HCT116 (cell line): ENCODE results near the gene LCN15. TPM values are rescaled to one million over a fixed set of nuclear protein-coding genes. Genes with fewer than 3 reads are reported as not detected.
A peak's percentile ranks its signal among the peaks of the same experiment; 100 is the strongest.
"Not testable (repeated sequence)": the region's sequence is repeated elsewhere in the genome, so short reads cannot be mapped to it uniquely, and the experiment has no call there.

Source experiments
- ATAC-seq: fragments of 200-7000 bp; cut with Tn5 transposase; 2 replicates; pipeline ENCODE4 v1.9.1; 2020; ENCODE audit warnings: mild to moderate bottlenecking, moderate library complexity
- BruUV-seq: library from RNA; stranded (reverse); fragments of 400-500 nt; replicated peaks from 2 replicates; lab custom pipeline; 2021; lab: Mats Ljungman, UMichigan
- CTCF ChIA-PET: fragments of 300-600 bp; sonication (Branson Sonifier 250); formaldehyde crosslinking; loops from one replicate; lab custom pipeline; 2021; ENCODE audit warnings: antibody characterized with exemption; lab: Charles Lee
- POLR2A ChIA-PET: fragments of 300-600, 350-600 bp; sonication (Branson Sonifier 250); formaldehyde crosslinking; loops from one replicate; lab custom pipeline; 2021; ENCODE audit warnings: antibody characterized with exemption; lab: Charles Lee
- RAD21 ChIA-PET, 2 experiments: fragments of 300-600 bp; sonication (Branson Sonifier 250); formaldehyde crosslinking; loops; one replicate each; lab custom pipeline; 2023; ENCODE audit warnings: low total read pairs in 2 of 2; ENCODE audit not compliant: uncharacterized antibody in 2 of 2, unreplicated experiment in 2 of 2, low non-redundant PET in 1 of 2; lab: Charles Lee
- DNase-seq: peaks from one replicate; pipeline ENCODE4 v3.0.0-alpha.2; 2010; ENCODE audit warnings: low read depth, low spot score
- H2AFZ ChIP-seq: fragments of 200-600 bp; shearing (Covaris generic), sonication (generic); 2 replicates; pipeline ENCODE4 v1.6.1; 2017; ENCODE audit warnings: low read depth, mixed run types, mixed read lengths, antibody characterized with exemption, low read length; ENCODE audit not compliant: poor library complexity, severe bottlenecking
- H3K27ac ChIP-seq: 2 replicates; pipeline ENCODE4 v1.5.1; 2012; ENCODE audit warnings: low read depth, low read length
- H3K27me3 ChIP-seq: fragments of 200-600 bp; sonication (generic); 2 replicates; pipeline ENCODE4 v1.6.1; 2016; ENCODE audit warnings: mixed run types, low read length, mixed read lengths; ENCODE audit not compliant: insufficient read depth
- H3K36me3 ChIP-seq, 2 experiments: fragments of 200-500 bp in 1 of 2; fragments of 200-600 bp in 1 of 2; sonication (Bioruptor generic) in 1 of 2; sonication (generic) in 1 of 2; 2 replicates each; pipeline versions ENCODE4 v1.5.1 to v1.6.1; 2014 to 2016; ENCODE audit warnings: low read length in 2 of 2, inconsistent platforms in 1 of 2, mixed read lengths in 1 of 2, mixed run types in 1 of 2; ENCODE audit not compliant: insufficient read depth in 2 of 2, control insufficient read depth in 1 of 2
- H3K4me1 ChIP-seq, 2 experiments: fragments of 200-600 bp in 1 of 2; sonication (generic) in 1 of 2; 2 replicates each; pipeline versions ENCODE4 v1.5.1 to v1.6.1; 2012 to 2017; ENCODE audit warnings: low read length in 2 of 2, inconsistent platforms in 1 of 2, mild to moderate bottlenecking in 1 of 2, mixed read lengths in 1 of 2, mixed run types in 1 of 2, moderate library complexity in 1 of 2; ENCODE audit not compliant: insufficient read depth in 2 of 2, control insufficient read depth in 1 of 2
- H3K4me2 ChIP-seq: fragments of 200-600 bp; sonication (generic); 2 replicates; pipeline ENCODE4 v1.6.1; 2017; ENCODE audit warnings: mixed run types, low read length, mixed read lengths
- H3K4me3 ChIP-seq, 2 experiments: fragments of 200-600 bp in 1 of 2; sonication (generic) in 1 of 2; replicated peaks in 1 of 2; 2 replicates each; pipeline ENCODE4 v1.5.1; 2011 to 2016; ENCODE audit warnings: low read length in 2 of 2, control low read depth in 1 of 2, low read depth in 1 of 2, mild to moderate bottlenecking in 1 of 2, mixed read lengths in 1 of 2, mixed run types in 1 of 2
- H3K79me2 ChIP-seq: fragments of 200-600 bp; sonication (generic); 2 replicates; pipeline ENCODE4 v1.6.1; 2017; ENCODE audit warnings: mild to moderate bottlenecking, mixed run types, low read length, moderate library complexity, mixed read lengths; ENCODE audit not compliant: insufficient read depth
- H3K9ac ChIP-seq: fragments of 200-600 bp; sonication (generic); 2 replicates; pipeline ENCODE4 v1.6.1; 2016; ENCODE audit warnings: low read length, mixed read lengths
- H3K9me2 ChIP-seq: fragments of 200-600 bp; sonication (generic), shearing (Covaris generic); 2 replicates; pipeline ENCODE4 v1.6.1; 2017; ENCODE audit warnings: mixed run types, mild to moderate bottlenecking, moderate library complexity; ENCODE audit not compliant: insufficient read depth
- H3K9me3 ChIP-seq, 2 experiments: fragments of 200-500 bp in 1 of 2; fragments of 200-600 bp in 1 of 2; sonication (Bioruptor generic) in 1 of 2; sonication (generic) in 1 of 2; 2 replicates each; pipeline ENCODE4 v1.6.1; 2014 to 2017; ENCODE audit warnings: low read length in 2 of 2, mixed read lengths in 2 of 2, inconsistent platforms in 1 of 2, low read depth in 1 of 2, mild to moderate bottlenecking in 1 of 2, mixed run types in 1 of 2, moderate library complexity in 1 of 2; ENCODE audit not compliant: control insufficient read depth in 1 of 2, insufficient read depth in 1 of 2
- H4K20me1 ChIP-seq: fragments of 200-600 bp; sonication (generic), shearing (Covaris generic); 2 replicates; pipeline ENCODE4 v1.6.1; 2017; ENCODE audit warnings: mixed run types, mild to moderate bottlenecking, moderate library complexity; ENCODE audit not compliant: insufficient read depth
- CBX3 ChIP-seq: IDR thresholded peaks from 2 replicates; pipeline ENCODE4 v1.6.1; 2012; ENCODE audit warnings: low read depth
- CEBPB ChIP-seq: IDR thresholded peaks from 2 replicates; pipeline ENCODE4 v1.6.1; 2012; ENCODE audit warnings: low read depth
- ELF1 ChIP-seq: IDR thresholded peaks from 2 replicates; pipeline ENCODE4 v1.6.1; 2012; ENCODE audit warnings: low read depth, borderline replicate concordance
- EZH2phosphoT487 ChIP-seq: fragments of 200-600 bp; IDR thresholded peaks from 2 replicates; pipeline ENCODE4 v1.6.1; 2018; ENCODE audit warnings: antibody characterized with exemption, borderline replicate concordance
- FOSL1 ChIP-seq: IDR thresholded peaks from 2 replicates; pipeline ENCODE4 v1.6.1; 2012; ENCODE audit warnings: low read depth
- JUND ChIP-seq: IDR thresholded peaks from 2 replicates; pipeline ENCODE4 v1.6.1; 2012
- MAX ChIP-seq: IDR thresholded peaks from 2 replicates; pipeline ENCODE4 v1.6.1; 2012
- POLR2A ChIP-seq: IDR thresholded peaks from 2 replicates; pipeline ENCODE4 v1.7.0; 2011; ENCODE audit warnings: borderline replicate concordance; ENCODE audit not compliant: insufficient read depth, insufficient read length; ENCODE audit errors: extremely low read depth
- POLR2AphosphoS5 ChIP-seq: IDR thresholded peaks from 2 replicates; pipeline ENCODE4 v1.6.1; 2011; ENCODE audit warnings: mild to moderate bottlenecking, low read depth, low read length, moderate library complexity
- SRF ChIP-seq: IDR thresholded peaks from 2 replicates; pipeline ENCODE4 v1.6.1; 2012; ENCODE audit warnings: low read depth
- TCF7L2 ChIP-seq: IDR thresholded peaks from 2 replicates; pipeline ENCODE4 v1.7.0; 2011; ENCODE audit warnings: borderline replicate concordance, inconsistent platforms; ENCODE audit not compliant: insufficient read depth, insufficient read length; ENCODE audit errors: extremely low read depth
- ZNF274 ChIP-seq: fragments of 200-500 bp; sonication (Bioruptor generic); IDR thresholded peaks from 2 replicates; pipeline ENCODE4 v1.6.1; 2014; ENCODE audit warnings: mild to moderate bottlenecking, low read depth, low read length, inconsistent platforms
- intact Hi-C: fragments of 100-400 bp; cut with micrococcal nuclease; formaldehyde crosslinking; loops from 2 replicates; pipeline ENCODE4 v1.10.0; 2022
- total RNA-seq: library from RNA; stranded (reverse); gene quantifications from one replicate; pipeline ENCODE4 v1.2.1, GENCODE V29; 2021; ENCODE audit not compliant: unreplicated experiment
- TF ChIP-seq, protein P1 (sequence below): IDR thresholded peaks from 2 replicates; pipeline ENCODE4 v1.6.1; 2012
- TF ChIP-seq, protein P2 (sequence below), 3 experiments: fragments of 200-600 bp in 1 of 3; sonication (generic) in 1 of 3; IDR thresholded peaks in 2 of 3; conservative IDR thresholded peaks in 1 of 3; 2 replicates each; pipeline ENCODE4 v1.5.1; 2012 to 2017; ENCODE audit warnings: low read depth in 2 of 3, low read length in 2 of 3, antibody characterized with exemption in 1 of 3, borderline replicate concordance in 1 of 3, control low read depth in 1 of 3, mild to moderate bottlenecking in 1 of 3, mixed read lengths in 1 of 3, mixed run types in 1 of 3, moderate library complexity in 1 of 3; ENCODE audit not compliant: insufficient read depth in 1 of 3

Gene LCN15
- total RNA-seq, 1 experiment from 2014 or later: 0.76 TPM

GRCh38 chr9:136755302-136756133 lies 8.8 kb downstream of the LCN15 start:
- CTCF ChIA-PET: interaction anchor here (1.4 kb wide), 1 partner anchor 62 kb away, joined by 4 read pairs; no protein-coding TSS in a partner anchor
- H3K4me3 ChIP-seq, H4K20me1 ChIP-seq, H3K4me1 ChIP-seq, H2AFZ ChIP-seq, H3K9me2 ChIP-seq, RAD21 ChIA-PET, H3K9ac ChIP-seq, H3K4me2 ChIP-seq, H3K36me3 ChIP-seq, DNase-seq, H3K79me2 ChIP-seq, ATAC-seq, H3K27me3 ChIP-seq, intact Hi-C loops, BruUV-seq, H3K27ac ChIP-seq, POLR2A ChIA-PET: not testable (repeated sequence)
- peaks cover 4 to 22% of the 10 kb centered on the region in 2 experiments; a peak in 3 of 4 replicates for H3K9me3 ChIP-seq
- peak; percentile 68; the same call in 1 of the 2 replicates for TF ChIP-seq CBX3

- intact Hi-C loops: no loop called here
- Histone ChIP-seq H3K27ac (no peak overlapping the region), H4K20me1 (no peaks in the 10 kb centered on the region), H3K9me2 (no peaks in the 10 kb centered on the region), H3K36me3 (no peaks in the 10 kb centered on the region), H3K9ac (no peak overlapping the region), H3K27me3 (no peaks in the 10 kb centered on the region), H3K9me3 (peaks cover 4 to 22% of the 10 kb centered on the region in 2 experiments; a peak in 3 of 4 replicates), H3K79me2 (no peaks in the 10 kb centered on the region), H3K4me2 (no peak overlapping the region), H3K4me3 (no peak overlapping the region), H3K4me1 (no peaks in the 10 kb centered on the region), H2AFZ (no peak overlapping the region)
- no TSS peak for BruUV-seq
- ChIA-PET CTCF (interaction anchor here (1.4 kb wide), 1 partner anchor 61 kb away, joined by 4 read pairs; no protein-coding TSS in a partner anchor), RAD21 (no interaction called here), POLR2A (no interaction called here)
- DNase-seq (no peak), ATAC-seq (no peak)
- TF ChIP-seq POLR2A: no peak
- TF ChIP-seq, protein P1, sequence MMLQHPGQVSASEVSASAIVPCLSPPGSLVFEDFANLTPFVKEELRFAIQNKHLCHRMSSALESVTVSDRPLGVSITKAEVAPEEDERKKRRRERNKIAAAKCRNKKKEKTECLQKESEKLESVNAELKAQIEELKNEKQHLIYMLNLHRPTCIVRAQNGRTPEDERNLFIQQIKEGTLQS: no peak
- TF ChIP-seq EZH2phosphoT487: no peak
- no peak for TF ChIP-seq CEBPB
- no peak for TF ChIP-seq FOSL1
- TF ChIP-seq ZNF274: no peak
- no peak for TF ChIP-seq TCF7L2
- no peak for TF ChIP-seq POLR2AphosphoS5
- TF ChIP-seq ELF1: no peak
- TF ChIP-seq MAX: no peak
- TF ChIP-seq CBX3: no peak
- TF ChIP-seq, protein P2, sequence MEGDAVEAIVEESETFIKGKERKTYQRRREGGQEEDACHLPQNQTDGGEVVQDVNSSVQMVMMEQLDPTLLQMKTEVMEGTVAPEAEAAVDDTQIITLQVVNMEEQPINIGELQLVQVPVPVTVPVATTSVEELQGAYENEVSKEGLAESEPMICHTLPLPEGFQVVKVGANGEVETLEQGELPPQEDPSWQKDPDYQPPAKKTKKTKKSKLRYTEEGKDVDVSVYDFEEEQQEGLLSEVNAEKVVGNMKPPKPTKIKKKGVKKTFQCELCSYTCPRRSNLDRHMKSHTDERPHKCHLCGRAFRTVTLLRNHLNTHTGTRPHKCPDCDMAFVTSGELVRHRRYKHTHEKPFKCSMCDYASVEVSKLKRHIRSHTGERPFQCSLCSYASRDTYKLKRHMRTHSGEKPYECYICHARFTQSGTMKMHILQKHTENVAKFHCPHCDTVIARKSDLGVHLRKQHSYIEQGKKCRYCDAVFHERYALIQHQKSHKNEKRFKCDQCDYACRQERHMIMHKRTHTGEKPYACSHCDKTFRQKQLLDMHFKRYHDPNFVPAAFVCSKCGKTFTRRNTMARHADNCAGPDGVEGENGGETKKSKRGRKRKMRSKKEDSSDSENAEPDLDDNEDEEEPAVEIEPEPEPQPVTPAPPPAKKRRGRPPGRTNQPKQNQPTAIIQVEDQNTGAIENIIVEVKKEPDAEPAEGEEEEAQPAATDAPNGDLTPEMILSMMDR (IDR thresholded peaks at IDR 0.05 in 2 of 3, conservative IDR thresholded peaks at IDR 0.05 in 1 of 3; ENCODE audit: borderline replicate concordance in 1 of 3, insufficient read depth in 1 of 3, low read depth in 2 of 3, low read length in 2 of 3): no peak
- no peak for TF ChIP-seq SRF
- TF ChIP-seq JUND: no peak
Measured at GRCh38 chr9:136754626-136755301, 9.6 kb downstream of the LCN15 start.
